Measurements from ENCODE around the gene PSMA6. TPM values are rescaled to one million over a fixed set of nuclear protein-coding genes. Genes with fewer than 3 reads are reported as not detected.

Gene PSMA6
- total and polyA plus RNA-seq, 2 of the 13 experiments (the other 11 are each of a cell fraction or from before 2014, with no cell fraction given), result 525 to 1,109 TPM

- TF ChIP-seq PHF8 (CRISPR knock-in tag; IDR thresholded peaks at IDR 0.05) (0 out of 2 replicates have a peak, but pooled peaks have one; percentile 1), PRDM4 (CRISPR knock-in tag; IDR thresholded peaks at IDR 0.05; ENCODE audit: borderline replicate concordance) (no peak), MZF1 (CRISPR knock-in tag; IDR thresholded peaks at IDR 0.05; ENCODE audit: borderline replicate concordance) (no peak), ARNT (IDR thresholded peaks at IDR 0.05) (no peak), ZNF784 (CRISPR knock-in tag; IDR thresholded peaks at IDR 0.05; ENCODE audit: borderline replicate concordance) (no peak), ERF (CRISPR knock-in tag; IDR thresholded peaks at IDR 0.05) (no peak), BATF2 (CRISPR knock-in tag; IDR thresholded peaks at IDR 0.05) (no peak), ARID3A (IDR thresholded peaks at IDR 0.05; ENCODE audit: low read depth, low read length) (no peak), MLLT10 (CRISPR knock-in tag; IDR thresholded peaks at IDR 0.05) (no peak), ZNF547 (CRISPR knock-in tag; IDR thresholded peaks at IDR 0.05) (no peak), KAT7 (CRISPR knock-in tag; IDR thresholded peaks at IDR 0.05; ENCODE audit: borderline replicate concordance) (no peak), KDM5A (IDR thresholded peaks at IDR 0.05; ENCODE audit: borderline replicate concordance, low read length) (no peak), NCOR1 (IDR thresholded peaks at IDR 0.05; ENCODE audit: borderline replicate concordance, low read length) (no peak), ELK4 (CRISPR knock-in tag; IDR thresholded peaks at IDR 0.05; ENCODE audit: borderline replicate concordance) (no peak), ZNF460 (CRISPR knock-in tag; IDR thresholded peaks at IDR 0.05; ENCODE audit: borderline replicate concordance) (no peak), ASH2L (IDR thresholded peaks at IDR 0.05; ENCODE audit: insufficient read length, low read depth, low read length) (no peak), PAWR (CRISPR knock-in tag; IDR thresholded peaks at IDR 0.05; ENCODE audit: borderline replicate concordance) (no peak), ARNT2 (CRISPR knock-in tag; IDR thresholded peaks at IDR 0.05; ENCODE audit: low read depth) (no peak), ZNF10 (CRISPR knock-in tag; IDR thresholded peaks at IDR 0.05; ENCODE audit: borderline replicate concordance, low read depth) (no peak), ZFP1 (CRISPR knock-in tag; IDR thresholded peaks at IDR 0.05) (no peak), ZC3H13 (CRISPR knock-in tag; IDR thresholded peaks at IDR 0.05) (no peak), ZBTB8A (CRISPR knock-in tag; IDR thresholded peaks at IDR 0.05; ENCODE audit: borderline replicate concordance, low read depth) (no peak), ARID2 (CRISPR knock-in tag; IDR thresholded peaks at IDR 0.05; ENCODE audit: borderline replicate concordance) (no peak)
These were observed 40.5 kb downstream of the PSMA6 start (continued) for GRCh38 chr14:35332517-35333263.
